SJSA1 (cell line): ENCODE results near the gene UBE4B. TPM values are rescaled to one million over a fixed set of nuclear protein-coding genes. Genes with fewer than 3 reads are reported as not detected.

Experiments
- DNase-seq, 2 experiments: peaks; one replicate each; pipeline ENCODE4 v3.0.0-alpha.2; 2015 to 2020; ENCODE audit warnings: low spot score in 2 of 2, low read depth in 1 of 2
- H3K27ac ChIP-seq: fragments of 250-450 bp; sonication (Bioruptor Pico); 2 replicates; pipeline ENCODE4 v1.5.1; 2020; ENCODE audit warnings: mild to moderate bottlenecking, moderate library complexity
- H3K27me3 ChIP-seq: fragments of 250-450 bp; sonication (Bioruptor Pico); replicated peaks from 2 replicates; pipeline ENCODE4 v1.5.1; 2020; ENCODE audit warnings: mild to moderate bottlenecking, moderate library complexity
- H3K36me3 ChIP-seq: fragments of 250-450 bp; sonication (Bioruptor Pico); 2 replicates; pipeline ENCODE4 v1.5.1; 2020; ENCODE audit warnings: mild to moderate bottlenecking
- H3K4me1 ChIP-seq: fragments of 250-450 bp; sonication (Bioruptor Pico); replicated peaks from 2 replicates; pipeline ENCODE4 v1.6.1; 2021; ENCODE audit warnings: mild to moderate bottlenecking
- H3K4me3 ChIP-seq: fragments of 250-450 bp; sonication (Bioruptor Pico); 2 replicates; pipeline ENCODE4 v1.5.1; 2020; ENCODE audit warnings: mild to moderate bottlenecking
- H3K9me3 ChIP-seq: fragments of 250-450 bp; sonication (Bioruptor Pico); replicated peaks from 2 replicates; pipeline ENCODE4 v1.5.1; 2020; ENCODE audit warnings: mild to moderate bottlenecking
- total RNA-seq: library from RNA; depleted of rRNA; stranded (reverse); fragments of >200 nt; shearing (Covaris generic); gene quantifications from 2 replicates; pipeline ENCODE4 v1.2.3, GENCODE V29; 2014

The UBE4B gene
- total RNA-seq, 1 experiment from 2014 or later: 35.2 TPM

DNA sequence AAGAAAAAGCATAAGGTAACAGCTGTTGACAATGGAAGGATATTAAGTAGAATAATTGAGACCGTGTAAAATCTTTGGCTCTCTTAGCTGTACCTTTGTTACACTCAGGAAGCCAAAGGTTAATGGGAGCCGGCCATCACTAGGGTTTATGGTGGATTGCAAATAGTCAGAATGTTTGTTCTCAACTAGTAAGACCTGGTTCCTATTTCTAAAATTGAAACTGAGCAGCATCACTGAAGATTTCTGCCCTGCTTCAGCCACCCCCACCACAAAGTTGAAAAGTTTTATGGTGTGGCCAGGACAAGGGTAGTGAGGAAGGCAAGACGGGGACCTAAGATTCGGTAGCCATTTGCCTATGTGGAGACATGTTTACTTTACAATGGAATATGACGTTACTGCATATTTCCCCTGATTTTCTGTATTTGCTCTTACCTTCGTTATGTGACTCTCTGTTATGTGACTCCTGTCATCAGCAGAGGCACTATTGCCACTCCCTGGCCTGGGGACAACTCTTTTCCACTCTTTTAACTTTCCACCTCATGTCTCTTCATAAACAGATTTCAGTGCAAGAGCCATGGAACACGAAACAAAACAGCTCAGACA is 136.3 kb downstream of the UBE4B start:
- DNase-seq: no peak
- Histone ChIP-seq H3K4me1 (no peaks in the 10 kb centered on the region), H3K36me3 (peaks cover 58% of the 10 kb centered on the region)

DNA sequence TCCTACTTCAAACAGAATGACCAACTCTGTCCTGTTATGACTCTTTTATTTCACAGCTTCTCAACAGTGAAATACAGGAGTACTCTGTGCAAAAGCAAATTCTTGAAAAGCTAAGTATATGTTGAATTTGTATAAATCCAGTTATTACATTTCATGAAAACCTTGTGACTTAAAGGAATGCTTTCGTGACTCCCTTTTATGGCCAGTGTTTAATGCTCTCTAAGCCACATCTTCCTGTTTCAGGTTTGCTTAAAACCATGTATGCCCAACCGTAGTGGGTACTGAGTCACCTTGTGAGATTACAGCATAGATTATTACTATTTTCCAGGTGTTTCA is 137.4 kb downstream of the UBE4B start:
- Histone ChIP-seq H3K36me3 (peaks cover 54% of the 10 kb centered on the region), H3K4me1 (no peaks in the 10 kb centered on the region), H3K27me3 (no peaks in the 10 kb centered on the region), H3K9me3 (no peaks in the 10 kb centered on the region), H3K27ac (no peak overlapping the region), H3K4me3 (no peak overlapping the region)
- no peak for DNase-seq

More for the DNA sequence above, 136.3 kb downstream of the UBE4B start:
- no peak overlapping the region for H3K27ac ChIP-seq
- H3K9me3 ChIP-seq: no peaks in the 10 kb centered on the region
- no peak overlapping the region for H3K4me3 ChIP-seq
- H3K27me3 ChIP-seq: no peaks in the 10 kb centered on the region

DNA sequence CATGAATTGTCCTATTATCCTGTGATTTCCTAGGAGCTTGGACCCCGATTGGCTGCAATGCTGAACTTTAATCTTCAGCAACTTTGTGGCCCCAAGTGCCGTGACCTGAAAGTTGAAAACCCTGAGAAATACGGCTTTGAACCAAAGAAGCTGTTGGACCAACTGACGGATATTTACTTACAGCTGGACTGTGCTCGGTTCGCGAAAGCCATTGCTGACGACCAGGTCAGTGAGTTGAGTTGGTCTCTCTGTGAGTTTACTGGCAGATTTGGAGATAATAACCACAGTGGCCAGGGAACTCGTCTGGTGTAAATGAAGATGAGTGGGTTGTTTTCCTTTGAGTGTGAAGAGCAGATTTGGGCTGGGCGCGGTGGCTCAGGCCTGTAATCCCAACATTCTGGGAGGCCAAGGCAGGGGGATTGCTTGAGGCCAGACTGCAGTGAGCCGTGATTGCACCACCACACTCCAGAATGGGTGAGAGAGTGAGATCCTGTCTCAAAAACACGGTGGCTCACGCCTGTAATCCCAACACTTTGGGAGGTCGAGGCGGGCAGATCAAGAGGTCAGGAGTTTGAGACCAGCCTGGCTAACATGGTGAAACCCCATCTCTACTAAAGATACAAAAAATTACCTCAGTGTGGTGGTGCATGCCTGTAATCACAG is 138.5 kb downstream of the UBE4B start:
- no peak for DNase-seq
- Histone ChIP-seq H3K36me3 (peaks cover 49% of the 10 kb centered on the region), H3K27me3 (no peaks in the 10 kb centered on the region), H3K27ac (no peak overlapping the region), H3K4me3 (no peak overlapping the region), H3K9me3 (no peaks in the 10 kb centered on the region), H3K4me1 (no peaks in the 10 kb centered on the region)

DNA sequence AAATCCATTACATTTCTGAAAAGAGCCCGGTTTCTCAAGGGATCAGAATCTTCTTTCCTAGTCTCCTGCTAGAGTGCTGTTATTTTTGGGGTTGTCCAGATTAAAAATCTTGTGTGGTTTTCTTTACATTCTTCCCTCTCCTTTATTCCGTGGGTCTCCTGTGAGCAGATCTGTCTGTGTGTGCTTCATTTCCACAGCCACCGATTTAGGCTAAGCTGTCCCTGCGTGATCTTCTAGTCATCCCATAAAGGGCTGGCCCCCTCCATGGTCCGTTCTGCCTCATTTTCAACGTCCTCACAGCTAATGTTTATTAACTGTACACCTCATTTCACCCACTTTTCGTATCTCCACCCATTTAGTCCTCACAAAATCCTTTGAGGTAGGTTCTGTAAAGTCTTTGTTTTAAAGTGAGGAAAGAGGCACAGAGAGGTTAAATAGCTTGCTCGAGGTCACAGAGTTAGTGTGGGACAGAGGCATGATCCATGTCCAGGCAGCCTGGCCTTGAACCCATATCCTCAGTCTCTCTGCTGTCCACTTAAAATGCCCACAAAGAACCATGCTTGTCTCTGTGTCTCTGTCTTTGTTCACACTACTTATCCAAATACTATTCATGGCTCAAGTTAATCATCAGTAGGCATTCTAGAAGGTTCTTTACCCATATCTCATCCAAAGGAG is 139.4 kb downstream of the UBE4B start:
- Histone ChIP-seq H3K36me3 (peaks cover 46% of the 10 kb centered on the region), H3K27ac (no peak overlapping the region)
- DNase-seq: no peak

DNA sequence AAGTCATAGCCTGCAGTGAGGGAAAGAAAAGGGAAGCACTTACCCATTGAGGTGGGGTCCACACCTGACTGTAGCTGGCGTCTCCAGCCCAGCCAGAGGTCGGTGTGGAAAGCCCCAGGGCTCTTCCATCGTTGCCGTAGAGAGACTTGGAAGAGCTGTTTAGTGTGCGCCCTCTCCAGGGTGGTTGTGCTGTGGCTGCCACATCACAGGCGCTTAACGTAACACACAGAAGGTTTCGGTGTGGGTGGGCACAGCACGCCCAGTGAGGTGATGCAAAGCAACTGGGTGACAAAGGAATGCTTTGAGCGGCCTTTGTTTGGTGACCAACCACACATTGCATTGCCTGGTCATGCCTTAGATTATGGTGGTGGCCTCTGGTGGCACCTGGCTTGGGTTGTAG is 140.8 kb downstream of the UBE4B start:
- H3K9me3 ChIP-seq: no peaks in the 10 kb centered on the region
- no peaks in the 10 kb centered on the region for H3K4me1 ChIP-seq
- H3K27me3 ChIP-seq: no peaks in the 10 kb centered on the region
- H3K27ac ChIP-seq: no peak overlapping the region
- H3K36me3 ChIP-seq: peaks cover 38% of the 10 kb centered on the region
- H3K4me3 ChIP-seq: no peak overlapping the region
- no peak for DNase-seq

More for the DNA sequence above, 139.4 kb downstream of the UBE4B start:
- no peak overlapping the region for H3K4me3 ChIP-seq
- no peaks in the 10 kb centered on the region for H3K4me1 ChIP-seq
- H3K9me3 ChIP-seq: no peaks in the 10 kb centered on the region
- H3K27me3 ChIP-seq: no peaks in the 10 kb centered on the region

DNA sequence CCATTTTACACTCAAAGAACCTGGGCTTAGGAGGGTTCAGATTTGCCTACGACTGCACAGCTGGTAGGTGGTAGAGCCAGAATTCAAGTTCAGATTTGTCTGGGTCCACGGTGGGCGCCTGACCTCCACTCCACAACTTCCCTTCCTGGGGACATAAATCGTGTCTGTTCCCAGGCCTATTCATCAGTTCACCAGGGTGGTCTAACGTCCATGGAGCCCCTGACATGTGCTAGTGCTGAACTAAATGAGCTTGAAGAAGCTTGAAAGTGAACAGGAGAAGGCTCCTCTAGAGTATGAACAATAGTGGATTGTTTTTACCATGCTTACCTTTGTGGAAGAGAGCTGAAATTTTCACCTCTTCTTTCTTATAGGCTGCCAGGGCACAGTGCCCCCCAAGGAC is 145.1 kb downstream of the UBE4B start:
- no peak for DNase-seq
- no peaks in the 10 kb centered on the region for H3K4me1 ChIP-seq
- H3K4me3 ChIP-seq: no peak overlapping the region
- peaks cover 25% of the 10 kb centered on the region for H3K36me3 ChIP-seq
- H3K9me3 ChIP-seq: no peaks in the 10 kb centered on the region
- H3K27ac ChIP-seq: no peak overlapping the region
- no peaks in the 10 kb centered on the region for H3K27me3 ChIP-seq

DNA sequence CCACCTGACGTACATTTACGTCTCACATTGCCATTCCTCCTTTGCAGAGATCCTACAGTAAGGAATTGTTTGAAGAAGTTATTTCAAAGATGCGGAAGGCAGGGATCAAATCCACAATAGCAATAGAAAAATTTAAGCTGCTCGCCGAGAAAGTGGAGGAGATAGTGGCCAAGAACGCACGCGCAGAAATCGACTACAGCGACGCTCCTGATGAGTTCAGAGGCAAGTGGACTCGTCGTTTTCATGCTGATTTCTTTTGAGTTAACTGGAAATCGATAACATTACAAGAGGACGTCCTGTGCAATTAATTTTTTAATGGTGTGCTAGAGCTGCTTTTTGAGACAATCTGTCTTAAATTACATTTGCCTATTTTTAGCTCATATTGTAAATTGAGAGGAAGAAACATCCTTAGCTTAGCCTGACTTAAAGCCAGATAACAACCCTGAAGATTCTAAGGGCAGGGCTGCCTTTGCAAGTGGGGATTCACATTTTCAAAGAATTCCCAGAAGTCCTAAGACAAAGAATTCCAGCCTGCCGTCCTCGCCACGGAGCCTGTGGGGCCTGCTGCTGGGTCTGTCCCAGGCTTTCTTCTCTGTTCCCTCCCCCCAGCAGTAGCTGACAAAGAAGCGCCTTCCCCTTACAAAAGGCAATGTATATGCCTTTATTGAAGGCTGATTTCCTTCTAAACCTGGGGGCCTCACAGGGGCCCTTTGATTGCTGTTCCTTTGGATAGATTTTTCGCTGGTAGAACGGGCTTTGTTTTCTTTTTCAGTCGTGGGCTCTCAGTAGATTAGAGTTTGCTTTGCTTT is 146.0 kb downstream of the UBE4B start:
- Histone ChIP-seq H3K36me3 (peaks cover 23% of the 10 kb centered on the region), H3K4me1 (no peaks in the 10 kb centered on the region), H3K27ac (no peak overlapping the region), H3K4me3 (no peak overlapping the region), H3K9me3 (no peaks in the 10 kb centered on the region), H3K27me3 (no peaks in the 10 kb centered on the region)
- no peak for DNase-seq

DNA sequence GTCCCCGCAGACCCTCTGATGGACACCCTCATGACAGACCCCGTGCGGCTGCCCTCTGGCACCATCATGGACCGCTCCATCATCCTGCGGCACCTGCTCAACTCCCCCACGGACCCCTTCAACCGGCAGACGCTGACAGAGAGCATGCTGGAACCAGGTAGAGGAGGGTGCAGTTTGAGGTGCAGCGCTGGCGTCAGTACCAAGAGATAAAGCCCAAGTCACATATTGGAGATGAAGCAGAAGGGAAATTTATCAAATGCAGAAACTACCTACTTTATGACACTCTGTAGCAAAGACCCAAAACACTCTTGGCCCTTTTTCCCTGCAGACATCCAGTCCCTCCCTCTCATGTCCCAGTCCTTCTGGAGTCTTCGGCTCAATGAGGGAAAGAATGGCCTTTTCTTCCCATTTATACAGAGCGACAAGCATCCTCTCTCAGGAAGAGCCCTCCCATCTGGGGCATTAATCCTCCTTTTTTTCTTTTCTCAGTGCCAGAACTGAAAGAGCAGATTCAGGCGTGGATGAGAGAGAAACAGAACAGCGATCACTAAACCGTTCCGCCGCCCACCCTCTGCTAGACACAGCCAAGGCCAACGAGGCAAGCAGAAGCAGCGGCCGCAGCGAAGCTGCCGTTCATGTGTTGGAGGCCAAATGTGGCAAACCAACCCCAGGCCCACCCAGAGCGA is 146.8 kb downstream of the UBE4B start:
- no peak overlapping the region for H3K27ac ChIP-seq

DNA sequence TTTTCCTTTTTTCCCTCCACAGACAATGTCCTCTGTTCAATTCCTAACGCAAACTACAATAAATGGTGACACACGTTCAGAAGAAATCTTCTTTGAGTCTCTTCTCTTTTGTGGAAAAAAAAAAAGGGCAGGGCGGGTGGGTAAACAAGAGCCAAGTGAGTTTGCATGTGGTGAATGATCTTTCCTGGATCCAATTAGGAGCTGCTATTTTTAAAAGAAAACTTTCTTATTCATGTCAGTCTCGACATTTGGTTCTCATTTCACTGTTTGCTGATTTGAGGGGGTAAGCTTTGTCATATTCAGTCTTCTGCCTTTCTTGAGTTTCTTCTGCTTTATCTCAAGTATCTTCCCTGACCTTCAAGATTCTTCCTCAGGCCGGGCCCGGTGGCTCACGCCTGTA is 148.4 kb downstream of the UBE4B start:
- DNase-seq: no peak
- Histone ChIP-seq H3K4me3 (no peak overlapping the region), H3K36me3 (peaks cover 17% of the 10 kb centered on the region), H3K4me1 (no peaks in the 10 kb centered on the region), H3K27me3 (no peaks in the 10 kb centered on the region), H3K9me3 (no peaks in the 10 kb centered on the region), H3K27ac (no peak overlapping the region)

More for the DNA sequence above, 146.8 kb downstream of the UBE4B start:
- no peaks in the 10 kb centered on the region for H3K9me3 ChIP-seq
- H3K4me3 ChIP-seq: no peak overlapping the region
- H3K27me3 ChIP-seq: no peaks in the 10 kb centered on the region
- DNase-seq: no peak
- no peaks in the 10 kb centered on the region for H3K4me1 ChIP-seq
- H3K36me3 ChIP-seq: peaks cover 23% of the 10 kb centered on the region

DNA sequence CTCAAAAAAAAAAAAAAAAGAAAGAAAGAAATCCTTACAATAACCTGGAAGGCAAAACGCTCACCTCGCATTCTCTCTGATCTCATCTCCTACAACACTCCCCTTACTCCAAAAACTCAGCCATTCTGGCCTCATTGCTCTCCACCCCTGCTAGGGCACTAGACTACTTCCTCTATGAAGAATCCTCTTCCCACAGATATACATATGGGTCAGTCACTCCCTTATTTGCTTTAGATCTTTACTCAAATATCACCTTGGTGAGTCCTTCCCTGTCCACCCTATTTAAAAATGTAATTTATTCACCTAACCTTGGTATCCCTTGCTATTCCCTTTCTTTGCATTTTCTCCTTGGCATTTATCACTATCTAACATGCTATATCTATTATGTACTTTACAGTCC is 153.0 kb downstream of the UBE4B start:
- H3K27me3 ChIP-seq: no peaks in the 10 kb centered on the region
- H3K27ac ChIP-seq: no peak overlapping the region
- no peak overlapping the region for H3K4me3 ChIP-seq
- H3K4me1 ChIP-seq: no peaks in the 10 kb centered on the region
- H3K9me3 ChIP-seq: no peaks in the 10 kb centered on the region
- no peak for DNase-seq
- H3K36me3 ChIP-seq: no peaks in the 10 kb centered on the region; the same call in 1 of the 2 replicates

DNA sequence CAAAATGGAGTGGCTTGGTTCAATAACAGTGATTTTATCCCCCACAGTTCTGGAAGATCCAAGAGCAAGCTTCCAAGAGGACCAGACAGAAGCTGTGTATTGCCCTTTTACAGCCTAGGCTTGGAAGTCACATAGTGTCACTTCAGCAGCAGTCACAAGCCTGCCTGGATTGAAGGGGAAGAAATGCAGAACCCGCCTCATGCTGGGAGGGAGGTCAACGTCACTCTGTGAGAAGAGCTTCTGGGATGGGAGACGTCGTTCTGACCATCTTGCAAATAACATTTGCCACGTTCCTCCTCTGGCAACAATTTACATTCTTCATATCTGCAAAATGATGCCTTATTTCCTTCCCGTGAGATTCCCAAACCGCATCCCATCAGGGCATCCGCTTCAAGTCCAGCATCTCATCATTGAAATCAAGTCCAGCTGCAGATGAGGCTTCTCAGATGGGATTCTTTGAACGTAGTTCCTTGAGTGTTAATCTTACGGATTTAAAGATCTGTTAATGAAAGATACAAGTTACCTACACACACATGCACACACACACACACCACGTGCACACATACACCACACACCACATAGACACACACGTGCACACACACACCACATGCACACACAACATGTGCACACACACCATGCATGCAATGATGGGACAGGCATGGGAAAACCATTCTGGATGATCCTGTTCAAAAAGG is 153.7 kb downstream of the UBE4B start:
- Histone ChIP-seq H3K4me3 (no peak overlapping the region), H3K27ac (no peak overlapping the region), H3K9me3 (no peaks in the 10 kb centered on the region), H3K4me1 (no peaks in the 10 kb centered on the region), H3K27me3 (no peaks in the 10 kb centered on the region), H3K36me3 (no peaks in the 10 kb centered on the region)
- no peak for DNase-seq

DNA sequence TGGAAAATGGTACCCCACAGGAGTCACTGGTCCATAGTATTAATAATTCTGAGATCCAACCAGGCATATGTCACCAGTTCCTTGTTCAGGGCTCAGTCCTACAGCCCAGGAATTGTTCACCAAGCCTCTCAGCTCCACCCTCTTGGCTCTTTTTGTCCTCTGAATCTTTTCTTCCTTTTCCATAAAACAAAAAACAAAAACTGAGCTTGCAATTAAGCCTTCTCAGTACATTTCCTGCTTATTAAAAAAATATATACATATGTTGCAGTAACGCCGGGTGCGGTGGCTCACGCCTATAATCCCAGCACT is 154.2 kb downstream of the UBE4B start:
- DNase-seq: no peak
- H3K4me3 ChIP-seq: no peak overlapping the region
- H3K27ac ChIP-seq: no peak overlapping the region
- no peaks in the 10 kb centered on the region for H3K4me1 ChIP-seq
- no peaks in the 10 kb centered on the region for H3K9me3 ChIP-seq
- H3K27me3 ChIP-seq: no peaks in the 10 kb centered on the region
- no peaks in the 10 kb centered on the region for H3K36me3 ChIP-seq

DNA sequence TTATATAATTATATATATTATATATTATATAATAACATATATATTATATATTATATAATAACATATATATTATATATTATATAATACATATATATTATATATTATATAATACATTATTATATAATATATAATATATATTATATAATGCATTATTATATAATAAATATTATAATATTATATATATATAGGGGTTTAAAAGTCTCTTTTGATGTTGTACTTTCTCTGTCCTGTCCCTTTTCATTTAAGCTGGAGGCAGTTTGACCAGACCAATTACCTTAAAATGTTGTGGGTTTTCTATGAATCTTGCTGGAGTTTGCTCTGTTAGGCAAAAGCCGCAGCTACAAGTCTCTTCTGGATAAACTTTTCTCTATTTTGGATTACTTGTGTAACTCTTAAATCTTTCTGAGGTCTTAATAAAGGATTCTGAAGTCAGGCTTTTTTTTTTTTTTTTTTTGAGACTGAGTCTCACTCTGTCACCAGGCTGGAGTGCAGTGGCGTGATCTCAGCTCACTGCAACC is 155.4 kb downstream of the UBE4B start:
- H3K9me3 ChIP-seq: no peaks in the 10 kb centered on the region
- H3K27me3 ChIP-seq: no peaks in the 10 kb centered on the region
- H3K27ac ChIP-seq: no peak overlapping the region
- DNase-seq: no peak
- H3K4me1 ChIP-seq: no peaks in the 10 kb centered on the region
- no peaks in the 10 kb centered on the region for H3K36me3 ChIP-seq
- H3K4me3 ChIP-seq: no peak overlapping the region
